Activated T-cell treated with anti-CD3 and anti-CD28 coated beads, Interleukin-2, amount 50 U/mL, for 48 hours (primary cell): ENCODE data around the gene DDX10.
"Not testable (repeated sequence)": the region's sequence is repeated elsewhere in the genome, so short reads cannot be mapped to it uniquely, and the experiment has no call there.

ENCODE experiments used
- DNase-seq, 2 experiments: peaks; one replicate each; pipeline ENCODE4 v3.0.0-alpha.2; 2020

Gene DDX10

GRCh38 chr11:108779147-108779546 lies 114.3 kb downstream of the DDX10 start:
- not testable (repeated sequence) for DNase-seq

DNA sequence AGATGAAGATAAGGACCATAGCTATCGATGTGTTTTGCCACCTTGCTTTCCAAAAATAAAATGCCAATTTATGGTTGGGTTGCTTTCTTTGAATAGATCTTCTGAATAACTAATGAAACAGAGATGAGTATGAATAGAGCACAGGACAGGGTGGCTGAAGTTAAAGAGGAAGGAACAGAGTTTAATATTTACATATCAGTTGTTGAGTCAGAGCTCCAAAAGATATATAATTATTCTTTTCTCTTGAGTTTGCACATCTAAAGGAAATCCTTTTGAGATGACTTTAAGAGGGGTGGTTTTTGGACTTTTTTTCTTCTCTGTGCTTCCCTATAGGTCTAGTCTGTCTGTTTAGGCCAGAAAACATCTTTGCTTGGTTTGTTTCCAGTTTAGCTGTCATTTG lies 115.2 kb downstream of the DDX10 start:
- no peak for DNase-seq

- no peak for DNase-seq
These were observed 117.1 kb downstream of the DDX10 start for GRCh38 chr11:108781946-108782345.

GRCh38 chr11:108786281-108786990 lies 121.6 kb downstream of the DDX10 start:
- DNase-seq = no peak

GRCh38 chr11:108787105-108787504 lies 122.2 kb downstream of the DDX10 start:
- no peak for DNase-seq

- no peak for DNase-seq
These were observed 123.8 kb downstream of the DDX10 start for GRCh38 chr11:108788565-108789199.

DNA sequence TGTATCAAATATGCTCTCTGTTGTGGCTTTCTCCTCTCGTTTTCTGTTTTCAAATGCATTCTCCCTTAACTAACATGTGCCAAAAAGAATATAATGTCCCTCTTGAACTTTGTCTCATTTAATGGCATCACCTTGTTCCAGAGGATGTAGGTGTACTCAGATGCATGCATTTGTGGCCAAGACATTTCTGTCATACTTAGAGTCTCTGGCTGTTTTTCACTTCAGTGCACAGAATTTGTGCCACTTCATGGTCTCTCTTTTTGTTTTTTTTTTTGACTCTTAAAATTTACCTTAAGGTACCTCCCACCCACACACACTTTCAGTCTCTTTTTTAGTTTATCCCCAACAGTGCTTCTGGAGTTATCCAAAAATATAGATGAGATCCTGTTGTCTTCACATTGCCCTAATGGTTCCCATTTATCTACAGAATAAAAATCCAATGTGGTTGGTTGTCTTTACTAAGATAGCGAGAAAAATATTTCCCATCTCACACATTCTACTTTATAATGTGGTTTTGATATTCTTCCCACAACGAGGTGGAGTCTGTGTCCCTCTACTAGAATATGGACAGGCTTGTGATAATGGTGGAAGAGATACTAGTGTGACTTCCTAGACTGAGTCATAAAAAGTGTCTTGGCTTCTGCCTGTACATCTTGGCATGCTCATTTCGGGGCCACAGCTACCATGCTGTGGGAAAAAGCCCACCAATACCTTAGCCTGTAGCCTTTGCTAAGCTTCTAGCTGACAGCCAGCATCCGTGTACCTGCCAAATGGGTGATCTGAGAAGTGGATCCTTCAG lies 125.8 kb downstream of the DDX10 start:
- peak in 1 of 2 experiments; percentile 15 for DNase-seq

DNA sequence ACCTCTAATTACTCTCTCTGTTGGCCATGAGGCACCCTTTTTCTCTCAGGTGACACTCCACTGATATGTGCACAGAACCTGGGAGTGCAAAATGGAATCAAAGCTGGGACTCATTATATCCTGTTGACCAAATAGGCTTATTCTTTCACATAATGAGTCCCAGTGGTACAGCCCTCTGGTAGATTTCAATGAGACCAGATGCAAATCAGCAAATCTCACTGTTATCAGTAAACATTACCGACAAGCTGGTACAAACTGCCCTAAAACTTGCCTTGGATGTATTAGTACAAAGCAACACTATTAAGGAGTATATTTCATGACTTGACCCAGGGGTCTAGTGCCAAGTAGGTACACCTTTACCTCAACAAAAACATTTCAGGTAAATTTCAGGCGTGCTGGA lies 128.3 kb downstream of the DDX10 start:
- DNase-seq = no peak

GRCh38 chr11:108793611-108794010 lies 128.7 kb downstream of the DDX10 start:
- no peak for DNase-seq

GRCh38 chr11:108796551-108796950 lies 131.7 kb downstream of the DDX10 start:
- no peak for DNase-seq

GRCh38 chr11:108797578-108798100 lies 132.8 kb downstream of the DDX10 start:
- no peak for DNase-seq

DNA sequence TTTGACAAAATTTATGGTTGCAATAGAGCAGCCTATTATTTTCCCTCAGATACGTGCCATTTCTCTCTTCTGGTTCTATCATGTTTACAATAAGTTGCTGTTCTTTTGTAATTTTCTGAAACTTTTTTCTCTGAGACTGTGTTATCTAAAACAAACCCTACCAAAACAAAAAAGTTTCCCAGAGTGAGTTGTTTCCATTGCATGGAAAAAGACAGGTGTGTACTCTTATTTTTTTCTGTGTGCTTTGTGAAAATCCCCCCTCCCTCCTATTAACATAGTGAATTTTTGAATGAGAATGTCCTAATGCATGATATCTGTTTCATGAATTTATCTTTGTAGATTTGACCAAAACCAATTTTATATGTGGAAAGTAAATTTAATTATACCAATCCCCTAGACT lies 137.6 kb downstream of the DDX10 start:
- no peak for DNase-seq

DNA sequence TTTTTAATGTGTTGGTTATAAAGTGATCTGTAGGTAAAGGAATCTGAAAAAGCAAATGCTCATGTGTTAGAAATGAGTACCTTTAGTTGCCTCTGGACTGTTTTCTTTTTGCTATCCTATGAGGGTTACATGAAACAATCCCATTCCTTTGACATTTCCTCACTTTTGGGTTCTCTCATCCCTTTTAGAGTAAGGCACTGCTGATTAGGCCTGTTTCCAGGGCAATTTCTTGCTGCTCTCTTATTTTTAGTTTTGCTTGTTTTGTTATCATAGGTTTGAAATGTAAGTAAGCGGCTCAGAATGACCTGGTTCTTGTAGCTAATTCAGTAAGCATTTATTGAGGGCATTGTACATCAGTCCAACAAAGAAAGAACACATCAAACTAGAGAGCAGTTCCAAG lies 138.9 kb downstream of the DDX10 start:
- no peak for DNase-seq

DNA sequence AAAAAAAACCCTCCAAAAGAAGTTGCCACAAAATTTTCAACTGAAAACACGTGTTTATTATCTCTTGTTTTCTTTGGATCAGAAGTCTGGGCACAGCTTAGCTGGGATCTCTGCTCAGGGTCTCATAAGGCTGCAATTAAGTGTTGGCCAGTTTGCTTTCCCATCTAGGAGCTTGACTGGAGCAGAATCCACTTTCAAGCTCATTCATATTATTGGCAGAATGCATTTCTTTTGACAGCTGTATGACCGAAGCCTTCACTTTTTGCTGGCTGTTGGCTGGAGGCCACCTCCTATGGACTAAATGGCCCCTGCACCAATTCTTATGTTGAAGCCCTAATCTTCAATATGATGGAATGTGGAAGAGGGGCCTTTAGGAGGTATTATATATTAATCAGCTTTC lies 139.6 kb downstream of the DDX10 start:
- no peak for DNase-seq

DNA sequence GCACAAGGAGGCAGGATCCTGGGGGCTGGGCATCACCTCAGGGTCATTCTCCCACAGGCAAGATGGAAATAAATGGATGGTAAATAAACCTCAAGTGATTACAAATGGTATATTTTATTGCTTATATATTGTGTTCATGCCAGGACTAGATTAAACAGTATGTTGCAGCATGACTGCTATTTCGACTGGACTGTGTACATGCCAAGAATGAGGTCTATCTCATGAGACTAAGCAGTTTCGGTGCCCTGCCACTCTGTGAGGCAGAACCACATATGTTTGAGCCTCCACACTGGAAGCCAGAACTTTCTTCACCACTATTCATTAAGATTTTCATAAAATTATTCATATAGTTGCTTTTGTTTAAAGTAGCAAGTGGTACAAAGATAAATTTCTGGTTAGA lies 140.2 kb downstream of the DDX10 start:
- no peak for DNase-seq

GRCh38 chr11:108807262-108807661 lies 142.4 kb downstream of the DDX10 start:
- DNase-seq = no peak

DNA sequence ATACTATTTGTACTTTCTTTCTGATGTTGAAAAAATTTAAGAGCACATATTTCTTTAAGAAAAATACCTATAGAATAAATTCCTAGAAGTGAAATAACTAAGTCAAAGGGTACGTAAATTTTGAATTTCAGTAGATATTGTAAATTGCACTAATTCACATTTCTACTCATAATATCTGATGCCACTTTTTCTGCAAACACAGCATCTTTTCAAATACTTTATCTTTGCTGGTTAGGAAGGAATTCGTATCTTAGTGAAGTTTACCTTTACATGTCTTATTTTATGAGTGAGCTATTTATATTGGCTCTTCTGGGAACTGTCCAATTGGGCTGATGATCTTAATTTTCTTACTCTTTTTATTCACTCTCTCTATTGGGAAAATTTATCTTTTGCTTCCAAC lies 148.2 kb downstream of the DDX10 start:
- DNase-seq = no peak

GRCh38 chr11:108817976-108818375 lies 153.1 kb downstream of the DDX10 start:
- DNase-seq = no peak

- no peak for DNase-seq
These were observed 154.1 kb downstream of the DDX10 start for GRCh38 chr11:108818971-108819370.

GRCh38 chr11:108819957-108820356 lies 155.1 kb downstream of the DDX10 start:
- DNase-seq = no peak

- DNase-seq = not testable (repeated sequence)
These were observed 159.1 kb downstream of the DDX10 start for GRCh38 chr11:108823960-108824359.

DNA sequence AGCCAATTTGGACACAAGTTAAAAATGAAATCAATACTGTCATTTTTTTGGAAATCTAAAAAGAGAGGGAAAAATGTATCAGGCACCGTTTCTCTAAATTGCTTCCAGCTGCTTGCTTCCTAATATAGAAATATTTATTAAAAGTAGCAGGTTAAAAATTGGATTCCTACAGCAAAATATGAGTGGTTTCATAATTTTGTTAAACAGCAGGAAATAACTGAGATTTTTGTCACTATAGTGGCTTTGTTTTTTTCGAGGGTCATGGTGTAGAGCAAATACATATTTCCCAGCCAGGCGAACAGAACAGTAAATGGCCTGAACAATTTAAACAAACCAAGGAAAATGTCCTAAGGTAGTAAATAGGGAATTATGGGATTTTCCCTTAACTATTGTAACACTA lies 159.7 kb downstream of the DDX10 start:
- DNase-seq = no peak

GRCh38 chr11:108825381-108825780 lies 160.5 kb downstream of the DDX10 start:
- no peak for DNase-seq

GRCh38 chr11:108826136-108826535 lies 161.3 kb downstream of the DDX10 start:
- DNase-seq = no peak
